LNCaP clone FGC (cell line): ENCODE measurements around the gene MYRFL.

ENCODE experiments used
- DNase-seq: peaks from one replicate; pipeline ENCODE4 v3.0.0-alpha.2; 2011; ENCODE audit warnings: low read depth
- H3K4me3 ChIP-seq: 2 replicates; pipeline ENCODE4 v1.5.1; 2011; ENCODE audit warnings: mild to moderate bottlenecking, low read depth, low read length, control low read depth
- CTCF ChIP-seq: IDR thresholded peaks from 2 replicates; pipeline ENCODE4 v1.5.1; 2012; ENCODE audit warnings: mild to moderate bottlenecking; ENCODE audit not compliant: control insufficient read depth, insufficient read depth; ENCODE audit errors: extremely low read depth

MYRFL gene

DNA sequence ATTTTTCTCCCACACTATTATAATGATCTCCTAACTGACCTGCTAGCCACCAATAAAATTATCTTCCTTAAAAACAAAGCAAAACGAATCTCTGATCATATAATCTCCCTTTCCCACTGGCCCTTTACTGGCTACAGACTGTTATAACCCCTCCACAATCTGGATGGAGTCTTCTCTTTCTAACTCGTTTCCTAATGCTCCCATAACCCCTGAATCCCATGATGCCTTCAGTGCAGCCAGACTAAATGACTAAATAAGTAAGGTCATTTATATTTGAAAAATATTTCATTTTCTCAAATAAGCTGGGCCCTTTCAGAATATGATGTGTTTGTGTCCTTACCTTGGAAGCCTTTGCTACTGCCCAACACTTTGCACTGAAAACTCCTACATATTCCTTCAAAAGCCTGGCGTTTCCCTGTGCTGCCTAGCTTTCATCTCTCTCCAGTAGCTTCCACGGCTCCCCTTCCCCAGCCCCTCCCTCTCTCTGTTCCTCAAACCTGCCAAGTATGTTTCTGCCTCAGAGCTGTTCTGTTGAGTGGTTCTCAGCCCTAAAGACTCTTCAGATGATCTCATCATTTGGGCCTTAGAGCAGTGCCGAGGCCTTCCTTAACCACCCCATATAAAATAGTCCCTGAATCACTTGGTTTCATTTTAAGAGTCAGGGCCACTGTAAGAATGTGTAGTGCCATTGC, 91.7 kb downstream of the MYRFL start:
- TF ChIP-seq CTCF, result no peak
- H3K4me3 ChIP-seq, result no peak overlapping the region

DNA sequence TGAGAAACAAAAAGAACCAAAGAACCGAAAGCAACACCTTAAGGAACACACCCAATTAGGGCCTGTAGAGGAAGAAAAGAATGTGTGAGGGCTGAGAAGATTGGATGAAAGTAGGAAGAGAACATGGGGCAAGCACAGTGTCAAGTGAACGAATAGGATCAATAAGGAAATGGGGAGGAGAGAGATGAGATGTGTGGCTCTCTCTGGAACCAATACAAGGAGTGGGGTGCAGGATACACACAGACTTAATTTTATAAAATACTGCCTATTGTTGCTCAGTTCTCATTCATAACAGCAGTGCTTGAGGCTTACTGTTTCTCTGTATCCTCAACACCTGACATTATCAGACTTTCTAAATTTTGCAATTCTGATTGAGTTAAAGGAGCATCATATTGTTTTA, 93.3 kb downstream of the MYRFL start:
- TF ChIP-seq CTCF, result no peak
- H3K4me3 ChIP-seq, result no peak overlapping the region
- DNase-seq, result no peak

More for the DNA sequence above, 91.7 kb downstream of the MYRFL start:
- DNase-seq, result no peak

DNA sequence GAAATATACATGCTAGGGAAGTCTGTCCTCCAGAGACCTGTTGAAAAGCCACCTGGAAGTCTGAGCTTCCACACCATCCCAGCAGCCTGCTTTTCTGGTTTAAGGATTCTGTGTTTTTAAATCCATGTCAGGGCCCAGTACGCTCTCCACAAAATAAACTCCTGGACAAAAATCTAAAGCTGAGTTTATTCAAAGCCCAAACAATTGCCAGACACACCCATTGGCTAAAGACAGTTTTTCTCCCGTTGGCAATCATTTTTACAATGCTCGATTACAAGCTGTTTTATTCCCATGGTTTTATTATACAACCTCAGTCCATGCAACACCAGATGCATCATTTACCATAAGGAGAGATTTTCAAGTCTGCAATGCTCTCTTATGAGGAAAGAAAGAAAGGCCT, 94.5 kb downstream of the MYRFL start:
- peak; percentile 66 for DNase-seq
- no peak overlapping the region for H3K4me3 ChIP-seq
- no peak for TF ChIP-seq CTCF

- DNase-seq, result no peak
- no peak for TF ChIP-seq CTCF
- H3K4me3 ChIP-seq, result no peak overlapping the region
Measured at GRCh38 chr12:69921831-69922230, 96.8 kb downstream of the MYRFL start.

DNA sequence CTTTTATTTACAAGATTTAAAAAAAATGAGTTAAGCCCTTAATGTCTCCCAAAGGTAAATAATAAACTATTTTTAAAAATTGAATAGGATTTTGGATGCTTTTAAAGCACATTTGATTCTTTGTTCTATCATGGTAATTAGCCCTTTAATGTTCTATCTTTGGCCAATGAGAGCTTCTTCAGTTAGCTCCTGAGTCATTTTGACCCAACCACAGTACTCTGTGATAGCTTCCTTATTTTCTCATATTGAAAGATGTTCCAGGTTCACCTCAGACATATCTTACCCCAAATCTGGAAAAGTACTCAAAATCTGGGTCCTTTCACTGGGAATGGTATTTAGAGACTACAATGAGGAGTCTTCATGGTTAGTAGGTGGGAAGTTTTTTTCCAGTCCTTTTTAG, 98.0 kb downstream of the MYRFL start:
- no peak for TF ChIP-seq CTCF
- H3K4me3 ChIP-seq, result no peak overlapping the region
- DNase-seq, result no peak

DNA sequence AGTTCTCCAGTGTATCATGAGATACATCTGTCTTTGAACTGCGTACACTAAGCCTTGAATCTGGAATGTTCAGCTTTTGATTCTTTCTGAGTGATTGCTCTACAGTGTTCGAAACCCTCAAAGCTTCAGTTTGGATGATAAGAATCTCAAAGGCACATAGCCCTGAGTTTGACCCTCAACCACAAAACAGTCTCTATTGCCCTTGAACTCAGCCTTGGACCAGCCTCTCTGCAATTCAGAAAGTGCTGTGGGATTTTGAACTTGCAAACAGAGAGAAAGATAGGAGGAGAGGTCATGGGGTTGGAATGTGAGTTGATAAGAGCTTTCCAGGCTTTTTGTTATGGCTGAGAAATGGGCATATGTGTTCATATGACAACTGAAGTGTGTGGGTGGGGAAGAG, 100.3 kb downstream of the MYRFL start:
- DNase-seq, result no peak

More for the DNA sequence above, 100.3 kb downstream of the MYRFL start:
- H3K4me3 ChIP-seq, result no peak overlapping the region
- TF ChIP-seq CTCF, result no peak
